HG03432 (cell line): Measurements from ENCODE around the gene ZDHHC6.
A peak's percentile ranks its signal among the peaks of the same experiment; 100 is the strongest.
"Not testable (repeated sequence)": the region's sequence is repeated elsewhere in the genome, so short reads cannot be mapped to it uniquely, and the experiment has no call there.

Source experiments
- ATAC-seq: cut with Tn5 transposase; IDR thresholded peaks from one replicate; pipeline ENCODE4 v1.9.1; 2021; ENCODE audit warnings: mild to moderate bottlenecking, moderate library complexity; ENCODE audit not compliant: unreplicated experiment

ZDHHC6 gene

DNA sequence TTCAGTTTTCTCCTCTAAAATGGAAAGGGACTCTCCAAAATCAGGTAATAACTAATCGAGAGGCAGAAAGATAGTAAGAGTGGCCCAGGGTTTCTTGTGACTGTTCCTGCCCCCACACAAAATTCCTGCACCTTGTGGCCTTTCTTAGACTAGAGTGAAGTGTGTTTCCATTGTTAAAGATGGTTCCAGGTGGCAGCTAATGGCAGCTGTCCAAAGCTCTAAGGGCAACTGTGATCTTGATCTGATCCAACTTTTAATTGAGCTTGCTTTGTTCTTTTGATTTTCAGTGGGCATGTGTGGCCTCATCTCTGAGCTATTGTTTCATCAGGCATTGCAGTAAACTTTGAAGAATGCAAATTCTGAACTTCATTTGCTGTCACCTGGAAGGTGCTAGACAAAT, 53.4 kb downstream of the ZDHHC6 start:
- ATAC-seq: no peak

DNA sequence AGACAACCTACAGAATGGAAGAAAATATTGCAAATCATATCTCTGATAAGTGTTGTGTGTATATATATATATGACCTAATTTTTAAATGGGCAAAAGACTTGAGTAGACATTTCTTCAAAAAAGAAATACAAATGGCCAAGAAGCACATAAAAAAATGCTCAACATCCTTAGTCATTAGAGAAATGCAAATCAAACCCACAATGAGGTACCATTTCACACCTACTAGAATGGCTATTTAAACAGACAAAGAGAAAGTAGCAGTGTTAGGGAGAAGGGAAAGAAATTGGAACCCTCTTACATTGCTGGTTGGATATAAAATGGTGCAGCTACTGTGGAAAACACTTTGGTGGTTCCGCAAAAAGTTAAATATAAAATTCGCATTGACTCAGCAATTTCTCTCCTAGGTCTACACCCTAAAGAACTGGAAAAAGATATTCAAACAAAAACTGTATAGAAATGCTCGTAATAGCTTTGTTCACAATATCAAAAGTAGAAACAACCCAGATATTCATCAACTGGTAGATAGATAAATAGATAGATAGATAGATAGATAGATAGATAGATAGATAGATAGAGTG, 56.5 kb downstream of the ZDHHC6 start:
- no peak for ATAC-seq

DNA sequence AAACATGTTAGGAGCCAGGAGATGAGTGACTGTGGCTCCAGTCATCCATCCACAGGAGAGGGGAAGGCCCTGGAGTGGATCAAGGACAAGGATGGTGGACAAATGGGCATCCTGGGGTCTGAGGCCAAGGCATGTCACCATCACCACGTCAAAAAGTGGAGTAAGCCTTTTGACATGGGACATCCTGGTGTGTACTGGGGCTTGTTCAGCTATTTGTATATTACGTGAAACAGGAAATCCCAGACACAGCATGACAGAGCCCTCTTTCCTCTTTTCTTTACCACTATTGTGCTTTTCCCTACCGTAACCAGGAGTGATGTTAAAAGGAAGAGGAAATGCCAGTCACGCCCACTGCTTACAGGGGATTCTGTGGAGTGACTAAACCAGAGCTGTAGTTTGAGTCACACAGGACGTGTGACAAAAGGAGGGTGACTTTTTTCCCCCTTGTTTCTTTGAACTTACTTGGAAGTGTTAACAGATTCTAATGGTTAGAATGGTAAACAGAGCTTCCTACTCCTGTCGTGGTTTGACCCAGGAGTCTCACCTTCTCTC, 57.4 kb downstream of the ZDHHC6 start:
- ATAC-seq: peak; percentile 86

DNA sequence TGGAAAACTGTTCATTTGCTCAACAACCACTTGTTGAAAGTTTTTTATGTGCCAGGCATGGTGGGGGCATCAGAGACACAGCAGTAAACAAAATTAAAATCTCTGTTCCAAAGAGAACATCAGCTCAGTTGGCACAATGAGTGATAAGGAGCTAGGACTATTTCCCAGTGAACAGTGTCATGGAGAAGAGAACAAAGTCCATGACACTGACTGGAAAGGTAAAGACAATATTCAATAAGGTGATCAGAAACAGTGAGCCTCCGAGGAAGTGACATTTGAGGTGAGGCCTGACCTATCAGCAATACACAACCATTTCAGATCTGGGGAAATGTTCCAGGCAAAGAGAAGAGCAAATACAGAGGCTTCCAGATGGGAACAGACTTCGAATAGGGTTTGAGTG, 58.2 kb downstream of the ZDHHC6 start:
- no peak for ATAC-seq

DNA sequence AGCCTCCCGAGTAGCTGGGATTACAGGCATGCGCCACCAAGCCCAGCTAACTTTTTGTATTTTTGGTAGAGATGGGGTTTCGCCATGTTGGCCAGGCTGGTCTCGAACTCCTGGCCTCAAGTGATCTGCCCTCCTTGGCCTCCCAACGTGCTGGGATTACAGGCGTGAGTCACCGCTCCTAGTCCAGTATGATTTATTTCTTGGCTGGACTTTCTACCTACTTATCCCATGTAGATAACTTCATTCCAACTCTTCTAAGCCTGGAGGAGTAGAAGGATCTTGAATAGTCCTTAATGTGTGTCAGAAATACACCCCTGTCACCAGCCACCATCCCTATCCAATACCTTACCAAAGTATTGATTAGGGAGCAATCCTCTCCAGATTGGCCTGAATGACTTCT, 58.7 kb downstream of the ZDHHC6 start:
- ATAC-seq: not testable (repeated sequence)

DNA sequence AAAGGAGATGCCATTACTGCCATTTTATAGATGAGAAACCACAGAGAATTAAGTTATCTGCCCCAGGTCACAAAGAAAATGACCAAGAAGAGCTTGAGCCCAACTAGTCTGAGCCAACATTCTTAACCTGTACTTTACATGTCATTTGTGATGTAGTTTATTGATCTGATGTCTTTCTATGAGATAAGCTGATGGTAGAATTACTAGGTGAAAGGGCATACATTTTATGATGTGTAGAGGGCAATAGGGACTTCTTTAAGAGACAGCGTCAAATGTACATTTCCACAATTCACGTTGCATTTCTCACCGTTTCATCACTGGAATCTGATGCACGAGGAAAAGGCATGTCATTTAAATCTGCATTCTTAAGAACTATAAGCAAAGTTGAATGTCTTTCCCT, 61.5 kb downstream of the ZDHHC6 start:
- ATAC-seq: no peak

DNA sequence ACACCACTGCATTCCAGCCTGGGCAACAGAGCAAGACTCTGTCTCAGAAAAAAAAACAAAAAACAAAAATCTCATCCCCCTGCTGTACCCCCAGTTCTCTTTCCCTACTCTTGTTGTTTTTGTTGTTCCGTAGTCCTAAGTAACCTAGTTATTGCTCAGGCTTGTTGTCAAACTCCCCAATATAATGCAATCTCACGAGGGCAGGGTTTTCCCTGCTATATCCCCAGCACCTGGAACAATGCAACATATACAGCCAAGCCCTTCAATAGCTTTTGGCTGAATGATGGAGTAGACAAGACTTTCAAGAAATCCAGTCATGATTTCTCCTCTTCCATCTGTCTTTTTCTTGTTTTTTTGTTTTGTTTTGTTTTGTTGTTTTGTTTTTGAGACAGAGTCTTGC, 62.6 kb downstream of the ZDHHC6 start:
- no peak for ATAC-seq

DNA sequence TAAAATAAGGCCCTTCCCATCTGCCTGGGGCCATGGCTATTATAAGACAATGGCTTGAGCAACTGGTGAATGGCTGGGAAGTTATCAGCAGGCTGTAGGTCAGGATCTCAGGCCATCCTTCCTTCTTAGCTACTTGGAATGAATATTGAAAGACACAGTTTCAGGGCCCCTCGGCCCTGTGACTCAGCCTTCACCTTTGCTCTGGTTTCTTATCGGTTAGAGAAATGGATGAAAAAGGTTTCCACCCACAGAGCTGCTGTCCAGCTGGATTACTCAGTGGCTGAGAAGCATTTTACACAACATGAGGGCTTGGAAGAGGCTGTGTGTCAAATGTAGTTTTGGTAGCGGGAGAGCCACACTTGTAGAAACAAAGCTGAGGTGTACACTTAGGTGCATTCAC, 63.4 kb downstream of the ZDHHC6 start:
- no peak for ATAC-seq

DNA sequence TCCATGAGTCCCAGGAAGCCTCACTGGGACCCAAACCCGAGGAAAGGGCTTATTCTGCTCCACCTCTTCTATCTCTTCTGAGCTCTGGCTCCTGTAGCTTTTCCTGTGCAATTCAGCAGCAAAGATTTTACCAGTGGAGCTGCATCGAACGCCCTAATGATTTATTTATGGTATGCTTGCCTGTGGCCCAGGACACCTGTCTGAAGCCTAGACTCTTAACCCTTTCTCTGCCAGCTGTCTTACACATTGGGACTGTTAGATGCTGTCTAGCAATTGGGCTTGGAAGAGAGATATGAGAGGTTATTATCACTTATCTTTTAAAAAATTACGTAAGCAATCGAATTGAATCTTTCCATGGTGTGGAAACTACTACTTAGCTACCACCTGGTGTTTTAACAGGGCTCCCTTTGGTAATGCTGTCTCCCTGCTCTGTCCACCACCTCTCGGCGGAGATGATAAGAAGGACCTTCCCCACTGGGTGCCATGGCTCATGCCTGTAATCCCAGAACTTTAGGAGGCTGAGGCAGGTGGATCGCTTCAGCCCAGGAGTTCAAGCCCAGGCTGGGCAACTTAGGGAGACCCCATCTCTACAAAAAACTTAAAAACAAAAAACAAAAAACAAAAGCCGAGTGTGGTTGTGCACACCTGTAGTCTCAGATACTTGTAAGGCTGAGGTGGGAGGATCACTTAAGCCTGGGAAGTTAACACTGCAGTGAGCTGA, 64.0 kb downstream of the ZDHHC6 start:
- no peak for ATAC-seq
